ENCODE results near the gene FCN3.

GRCh38 chr1:27348861-27349783 is 25.5 kb downstream of the FCN3 start:
- TF ChIP-seq, protein P1, sequence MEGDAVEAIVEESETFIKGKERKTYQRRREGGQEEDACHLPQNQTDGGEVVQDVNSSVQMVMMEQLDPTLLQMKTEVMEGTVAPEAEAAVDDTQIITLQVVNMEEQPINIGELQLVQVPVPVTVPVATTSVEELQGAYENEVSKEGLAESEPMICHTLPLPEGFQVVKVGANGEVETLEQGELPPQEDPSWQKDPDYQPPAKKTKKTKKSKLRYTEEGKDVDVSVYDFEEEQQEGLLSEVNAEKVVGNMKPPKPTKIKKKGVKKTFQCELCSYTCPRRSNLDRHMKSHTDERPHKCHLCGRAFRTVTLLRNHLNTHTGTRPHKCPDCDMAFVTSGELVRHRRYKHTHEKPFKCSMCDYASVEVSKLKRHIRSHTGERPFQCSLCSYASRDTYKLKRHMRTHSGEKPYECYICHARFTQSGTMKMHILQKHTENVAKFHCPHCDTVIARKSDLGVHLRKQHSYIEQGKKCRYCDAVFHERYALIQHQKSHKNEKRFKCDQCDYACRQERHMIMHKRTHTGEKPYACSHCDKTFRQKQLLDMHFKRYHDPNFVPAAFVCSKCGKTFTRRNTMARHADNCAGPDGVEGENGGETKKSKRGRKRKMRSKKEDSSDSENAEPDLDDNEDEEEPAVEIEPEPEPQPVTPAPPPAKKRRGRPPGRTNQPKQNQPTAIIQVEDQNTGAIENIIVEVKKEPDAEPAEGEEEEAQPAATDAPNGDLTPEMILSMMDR (conservative IDR thresholded peaks at IDR 0.05; ENCODE audit: low read length), result no peak
- TF ChIP-seq EZH2phosphoT487 (IDR thresholded peaks at IDR 0.05; ENCODE audit: borderline replicate concordance, low read depth, low read length), result no peak
